ENCODE data around the gene SS18. TPM values are rescaled to one million over a fixed set of nuclear protein-coding genes. Genes with fewer than 3 reads are reported as not detected.
A peak's percentile ranks its signal among the peaks of the same experiment; 100 is the strongest.

Gene SS18
- total and polyA plus RNA-seq, 2 of the 13 experiments (the other 11 are each of a cell fraction or from before 2014, with no cell fraction given): 49.2 to 82.7 TPM

DNA sequence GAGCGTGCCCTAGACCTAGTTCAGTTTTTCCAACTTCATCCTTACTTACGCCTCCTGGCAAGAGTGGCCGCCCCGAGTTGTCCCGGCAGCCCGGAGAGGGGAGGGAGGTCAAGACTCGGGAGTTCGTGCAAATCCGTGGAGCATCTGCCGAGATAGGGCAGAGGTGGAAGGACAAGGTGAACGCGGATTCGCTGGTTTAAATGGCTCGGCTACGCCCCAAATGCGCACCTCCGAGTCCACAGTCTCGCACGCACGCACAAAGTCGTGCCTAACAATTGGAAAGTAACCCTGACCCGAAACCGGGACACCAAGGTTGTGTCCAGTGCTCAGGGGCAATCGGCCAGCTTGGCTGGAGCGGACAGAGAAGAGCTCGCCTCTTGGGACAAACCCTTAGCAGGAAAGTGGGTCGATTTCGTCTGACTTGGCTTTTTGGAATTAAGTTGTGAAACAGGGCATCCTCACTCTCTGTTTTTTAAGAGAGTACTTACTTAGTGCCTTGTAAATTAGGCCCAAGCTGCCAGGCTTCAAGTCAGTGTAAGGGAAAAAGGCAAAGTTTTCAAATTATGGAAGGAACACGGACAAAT lies 726 bp upstream of the SS18 start (continued):
- TF ChIP-seq KLF13 (CRISPR knock-in tag; IDR thresholded peaks at IDR 0.05) (no peak), MYNN (CRISPR knock-in tag; IDR thresholded peaks at IDR 0.05; ENCODE audit: low read depth) (no peak), ZNF670 (CRISPR knock-in tag; IDR thresholded peaks at IDR 0.05; ENCODE audit: borderline replicate concordance) (no peak), MXI1 (IDR thresholded peaks at IDR 0.05; ENCODE audit: borderline replicate concordance, low read depth, low read length) (no peak), MXD4 (CRISPR knock-in tag; IDR thresholded peaks at IDR 0.05) (0 out of 2 replicates have a peak, but pooled peaks have one; percentile 6), ZFP82 (CRISPR knock-in tag; IDR thresholded peaks at IDR 0.05; ENCODE audit: borderline replicate concordance) (no peak), ZBTB8A (CRISPR knock-in tag; IDR thresholded peaks at IDR 0.05; ENCODE audit: borderline replicate concordance, low read depth) (no peak), SYNCRIP (IDR thresholded peaks at IDR 0.05; ENCODE audit: insufficient read depth, low read depth, low read length) (no peak), RARA (CRISPR knock-in tag; IDR thresholded peaks at IDR 0.05) (no peak), GTF3A (CRISPR knock-in tag; conservative IDR thresholded peaks at IDR 0.05) (0 out of 2 replicates have a peak, but pooled peaks have one; percentile 62), FOXO1 (CRISPR knock-in tag; IDR thresholded peaks at IDR 0.05) (no peak), ZNF264 (CRISPR knock-in tag; IDR thresholded peaks at IDR 0.05) (no peak), SMAD1 (CRISPR knock-in tag; IDR thresholded peaks at IDR 0.05; ENCODE audit: borderline replicate concordance, low read depth) (no peak), ZNF747 (CRISPR knock-in tag; IDR thresholded peaks at IDR 0.05; ENCODE audit: borderline replicate concordance) (0 out of 2 replicates have a peak, but pooled peaks have one; percentile 49), ZNF562 (CRISPR knock-in tag; IDR thresholded peaks at IDR 0.05; ENCODE audit: borderline replicate concordance) (no peak), ELF4 (CRISPR knock-in tag; IDR thresholded peaks at IDR 0.05; ENCODE audit: borderline replicate concordance) (no peak)
- TF ChIP-seq, protein P1, sequence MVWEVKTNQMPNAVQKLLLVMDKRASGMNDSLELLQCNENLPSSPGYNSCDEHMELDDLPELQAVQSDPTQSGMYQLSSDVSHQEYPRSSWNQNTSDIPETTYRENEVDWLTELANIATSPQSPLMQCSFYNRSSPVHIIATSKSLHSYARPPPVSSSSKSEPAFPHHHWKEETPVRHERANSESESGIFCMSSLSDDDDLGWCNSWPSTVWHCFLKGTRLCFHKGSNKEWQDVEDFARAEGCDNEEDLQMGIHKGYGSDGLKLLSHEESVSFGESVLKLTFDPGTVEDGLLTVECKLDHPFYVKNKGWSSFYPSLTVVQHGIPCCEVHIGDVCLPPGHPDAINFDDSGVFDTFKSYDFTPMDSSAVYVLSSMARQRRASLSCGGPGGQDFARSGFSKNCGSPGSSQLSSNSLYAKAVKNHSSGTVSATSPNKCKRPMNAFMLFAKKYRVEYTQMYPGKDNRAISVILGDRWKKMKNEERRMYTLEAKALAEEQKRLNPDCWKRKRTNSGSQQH (CRISPR knock-in tag; IDR thresholded peaks at IDR 0.05; ENCODE audit: low read depth): no peak
- TF ChIP-seq, protein P2, sequence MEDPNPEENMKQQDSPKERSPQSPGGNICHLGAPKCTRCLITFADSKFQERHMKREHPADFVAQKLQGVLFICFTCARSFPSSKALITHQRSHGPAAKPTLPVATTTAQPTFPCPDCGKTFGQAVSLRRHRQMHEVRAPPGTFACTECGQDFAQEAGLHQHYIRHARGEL (CRISPR knock-in tag; IDR thresholded peaks at IDR 0.05): no peak
- TF ChIP-seq, protein P3, sequence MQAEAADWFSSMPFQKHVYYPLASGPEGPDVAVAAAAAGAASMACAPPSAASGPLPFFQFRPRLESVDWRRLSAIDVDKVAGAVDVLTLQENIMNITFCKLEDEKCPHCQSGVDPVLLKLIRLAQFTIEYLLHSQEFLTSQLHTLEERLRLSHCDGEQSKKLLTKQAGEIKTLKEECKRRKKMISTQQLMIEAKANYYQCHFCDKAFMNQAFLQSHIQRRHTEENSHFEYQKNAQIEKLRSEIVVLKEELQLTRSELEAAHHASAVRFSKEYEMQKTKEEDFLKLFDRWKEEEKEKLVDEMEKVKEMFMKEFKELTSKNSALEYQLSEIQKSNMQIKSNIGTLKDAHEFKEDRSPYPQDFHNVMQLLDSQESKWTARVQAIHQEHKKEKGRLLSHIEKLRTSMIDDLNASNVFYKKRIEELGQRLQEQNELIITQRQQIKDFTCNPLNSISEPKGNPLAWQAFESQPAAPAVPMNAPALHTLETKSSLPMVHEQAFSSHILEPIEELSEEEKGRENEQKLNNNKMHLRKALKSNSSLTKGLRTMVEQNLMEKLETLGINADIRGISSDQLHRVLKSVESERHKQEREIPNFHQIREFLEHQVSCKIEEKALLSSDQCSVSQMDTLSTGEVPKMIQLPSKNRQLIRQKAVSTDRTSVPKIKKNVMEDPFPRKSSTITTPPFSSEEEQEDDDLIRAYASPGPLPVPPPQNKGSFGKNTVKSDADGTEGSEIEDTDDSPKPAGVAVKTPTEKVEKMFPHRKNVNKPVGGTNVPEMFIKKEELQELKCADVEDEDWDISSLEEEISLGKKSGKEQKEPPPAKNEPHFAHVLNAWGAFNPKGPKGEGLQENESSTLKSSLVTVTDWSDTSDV (CRISPR knock-in tag; IDR thresholded peaks at IDR 0.05): no peak
- TF ChIP-seq, protein P4, sequence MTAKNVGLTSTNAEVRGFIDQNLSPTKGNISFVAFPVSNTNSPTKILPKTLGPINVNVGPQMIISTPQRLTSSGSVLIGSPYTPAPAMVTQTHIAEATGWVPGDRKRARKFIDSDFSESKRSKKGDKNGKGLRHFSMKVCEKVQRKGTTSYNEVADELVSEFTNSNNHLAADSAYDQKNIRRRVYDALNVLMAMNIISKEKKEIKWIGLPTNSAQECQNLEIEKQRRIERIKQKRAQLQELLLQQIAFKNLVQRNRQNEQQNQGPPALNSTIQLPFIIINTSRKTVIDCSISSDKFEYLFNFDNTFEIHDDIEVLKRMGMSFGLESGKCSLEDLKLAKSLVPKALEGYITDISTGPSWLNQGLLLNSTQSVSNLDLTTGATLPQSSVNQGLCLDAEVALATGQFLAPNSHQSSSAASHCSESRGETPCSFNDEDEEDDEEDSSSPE (CRISPR knock-in tag; IDR thresholded peaks at IDR 0.05): 0 out of 2 replicates have a peak, but pooled peaks have one; percentile 20
- TF ChIP-seq, protein P5, sequence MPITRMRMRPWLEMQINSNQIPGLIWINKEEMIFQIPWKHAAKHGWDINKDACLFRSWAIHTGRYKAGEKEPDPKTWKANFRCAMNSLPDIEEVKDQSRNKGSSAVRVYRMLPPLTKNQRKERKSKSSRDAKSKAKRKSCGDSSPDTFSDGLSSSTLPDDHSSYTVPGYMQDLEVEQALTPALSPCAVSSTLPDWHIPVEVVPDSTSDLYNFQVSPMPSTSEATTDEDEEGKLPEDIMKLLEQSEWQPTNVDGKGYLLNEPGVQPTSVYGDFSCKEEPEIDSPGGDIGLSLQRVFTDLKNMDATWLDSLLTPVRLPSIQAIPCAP (CRISPR knock-in tag; IDR thresholded peaks at IDR 0.05; ENCODE audit: low read depth): no peak
- TF ChIP-seq, protein P6, sequence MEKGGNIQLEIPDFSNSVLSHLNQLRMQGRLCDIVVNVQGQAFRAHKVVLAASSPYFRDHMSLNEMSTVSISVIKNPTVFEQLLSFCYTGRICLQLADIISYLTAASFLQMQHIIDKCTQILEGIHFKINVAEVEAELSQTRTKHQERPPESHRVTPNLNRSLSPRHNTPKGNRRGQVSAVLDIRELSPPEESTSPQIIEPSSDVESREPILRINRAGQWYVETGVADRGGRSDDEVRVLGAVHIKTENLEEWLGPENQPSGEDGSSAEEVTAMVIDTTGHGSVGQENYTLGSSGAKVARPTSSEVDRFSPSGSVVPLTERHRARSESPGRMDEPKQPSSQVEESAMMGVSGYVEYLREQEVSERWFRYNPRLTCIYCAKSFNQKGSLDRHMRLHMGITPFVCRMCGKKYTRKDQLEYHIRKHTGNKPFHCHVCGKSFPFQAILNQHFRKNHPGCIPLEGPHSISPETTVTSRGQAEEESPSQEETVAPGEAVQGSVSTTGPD (CRISPR knock-in tag; IDR thresholded peaks at IDR 0.05): no peak

All from HepG2 (cell line).